Endothelial cell of coronary artery (primary cell): Measurements from ENCODE around the gene ATP1A2. TPM values are rescaled to one million over a fixed set of nuclear protein-coding genes. Genes with fewer than 3 reads are reported as not detected.

Experiments
- total RNA-seq: library from RNA; depleted of rRNA; stranded (reverse); fragments of >200 nt; gene quantifications from 2 replicates; pipeline ENCODE4 v1.2.3, GENCODE V29; 2014

Gene ATP1A2
- under 0.01 TPM in 1 of 2 replicates, not detected in the other for total RNA-seq

DNA sequence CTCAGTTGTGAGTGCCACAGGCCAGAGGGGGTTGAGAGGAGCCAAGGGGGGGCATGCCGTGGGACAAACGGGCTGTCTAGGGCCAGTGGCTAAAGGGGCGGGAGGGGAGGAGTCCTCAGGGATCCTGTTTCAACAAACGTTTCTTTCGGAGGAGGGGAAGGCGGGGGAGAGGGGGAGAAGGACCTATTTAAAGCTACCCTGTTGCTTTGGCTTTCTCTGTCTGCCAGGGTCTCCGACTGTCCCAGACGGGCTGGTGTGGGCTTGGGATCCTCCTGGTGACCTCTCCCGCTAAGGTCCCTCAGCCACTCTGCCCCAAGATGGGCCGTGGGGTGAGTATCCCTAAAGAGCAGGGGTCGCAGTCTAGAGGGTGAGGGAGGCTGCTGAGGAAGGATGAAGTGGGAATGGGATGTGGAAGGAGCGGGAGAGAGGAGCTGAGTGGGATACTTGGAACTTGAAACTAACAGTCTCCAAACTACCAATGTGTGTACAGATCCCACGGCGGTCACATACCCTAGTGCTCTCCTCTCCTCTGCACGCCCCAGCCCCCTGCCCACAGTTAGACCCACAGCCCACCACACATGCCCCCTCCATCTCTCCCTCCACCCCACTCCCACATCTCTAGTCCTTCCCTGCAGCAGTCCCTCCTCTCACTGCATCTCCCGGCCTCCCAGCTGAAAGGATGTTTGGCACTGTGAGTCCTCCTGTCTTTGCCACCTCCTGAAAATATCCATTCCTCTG is at the start of gene ATP1A2:
ATP1A2 (plus strand) TSS at position 215 of the 738 bp plus-strand sequence; CDS start at position 318, 103 bp downstream.

DNA sequence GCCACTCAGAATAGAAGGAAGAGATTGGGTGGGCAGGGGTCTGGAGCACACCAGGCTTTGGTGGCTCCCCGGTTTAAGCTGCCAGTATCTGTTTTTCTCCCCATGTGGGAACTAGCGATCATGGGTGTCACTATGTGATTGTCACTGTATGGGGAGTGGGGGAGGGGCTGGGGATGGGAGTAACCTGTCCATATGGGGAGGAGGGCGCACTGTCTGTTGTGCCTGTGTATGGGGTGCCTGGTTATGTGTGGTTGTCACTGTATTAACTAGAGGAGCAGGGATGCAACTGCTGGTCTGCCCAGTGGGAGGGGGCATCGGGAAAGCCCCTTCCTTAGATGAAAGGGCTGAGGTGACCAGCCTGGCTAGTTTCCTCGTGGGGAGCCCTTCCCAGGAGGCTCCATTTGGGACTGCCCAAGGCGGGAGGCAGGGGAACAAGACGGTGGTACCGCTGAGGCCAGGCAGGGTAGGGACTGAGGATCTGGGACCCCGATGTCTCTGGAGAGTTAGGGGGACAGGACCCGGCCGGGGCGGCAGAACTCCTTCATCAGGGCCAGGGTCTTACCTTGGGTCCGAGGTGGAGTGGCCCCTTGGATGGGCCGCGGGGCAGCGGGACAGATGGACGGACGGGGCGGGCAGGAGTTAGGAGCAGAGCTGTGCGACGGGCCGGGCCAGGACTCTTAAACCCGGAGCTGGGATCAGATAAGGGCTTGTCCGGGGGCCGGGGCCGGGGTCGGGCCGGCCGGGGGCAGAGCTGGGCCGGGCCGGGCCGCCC is 45.9 kb upstream of the ATP1A2 start, which contains the start of gene KCNJ10:
KCNJ10 (minus strand) TSS at position 701 of the 772 bp plus-strand sequence. CDS start 27,628 bp downstream, outside the sequence.

DNA sequence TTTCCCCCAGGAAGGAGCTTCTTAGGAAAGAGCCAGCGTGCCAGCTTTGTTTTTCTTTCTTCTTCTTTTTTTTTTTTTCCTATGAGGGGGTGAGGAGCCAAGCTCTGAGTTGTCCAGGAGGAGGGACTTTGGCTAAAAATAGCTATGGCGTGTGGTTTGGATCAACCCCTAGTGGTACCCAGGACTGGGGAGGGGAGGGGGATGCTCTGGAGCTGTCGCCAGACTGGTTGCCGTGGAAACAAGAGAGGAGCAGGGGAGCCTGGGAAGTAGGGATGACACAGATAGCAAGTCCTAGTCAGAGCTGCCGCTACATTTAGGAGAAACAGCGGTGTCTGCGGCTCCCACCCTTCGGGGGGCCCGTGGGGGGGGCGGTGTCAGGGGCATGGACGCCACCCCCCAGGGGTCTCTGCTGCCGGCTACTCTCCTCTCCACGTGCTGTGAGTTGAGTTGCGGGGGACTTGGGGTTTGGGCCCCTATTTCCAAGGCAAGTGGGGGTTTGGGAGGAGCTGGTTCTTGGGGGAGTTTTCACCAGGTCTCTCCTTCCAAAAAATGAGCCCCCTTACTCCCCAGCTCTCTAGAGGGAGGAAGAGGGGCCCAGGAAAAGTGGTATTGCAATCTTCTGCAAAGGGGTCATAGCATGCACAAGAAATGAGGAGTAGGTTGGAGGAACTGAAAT is 34.2 kb upstream of the ATP1A2 start, which contains the start of gene KCNJ9:
KCNJ9 (plus strand) TSS at position 278 of the 676 bp plus-strand sequence. CDS start 2,493 bp downstream, outside the sequence.

DNA sequence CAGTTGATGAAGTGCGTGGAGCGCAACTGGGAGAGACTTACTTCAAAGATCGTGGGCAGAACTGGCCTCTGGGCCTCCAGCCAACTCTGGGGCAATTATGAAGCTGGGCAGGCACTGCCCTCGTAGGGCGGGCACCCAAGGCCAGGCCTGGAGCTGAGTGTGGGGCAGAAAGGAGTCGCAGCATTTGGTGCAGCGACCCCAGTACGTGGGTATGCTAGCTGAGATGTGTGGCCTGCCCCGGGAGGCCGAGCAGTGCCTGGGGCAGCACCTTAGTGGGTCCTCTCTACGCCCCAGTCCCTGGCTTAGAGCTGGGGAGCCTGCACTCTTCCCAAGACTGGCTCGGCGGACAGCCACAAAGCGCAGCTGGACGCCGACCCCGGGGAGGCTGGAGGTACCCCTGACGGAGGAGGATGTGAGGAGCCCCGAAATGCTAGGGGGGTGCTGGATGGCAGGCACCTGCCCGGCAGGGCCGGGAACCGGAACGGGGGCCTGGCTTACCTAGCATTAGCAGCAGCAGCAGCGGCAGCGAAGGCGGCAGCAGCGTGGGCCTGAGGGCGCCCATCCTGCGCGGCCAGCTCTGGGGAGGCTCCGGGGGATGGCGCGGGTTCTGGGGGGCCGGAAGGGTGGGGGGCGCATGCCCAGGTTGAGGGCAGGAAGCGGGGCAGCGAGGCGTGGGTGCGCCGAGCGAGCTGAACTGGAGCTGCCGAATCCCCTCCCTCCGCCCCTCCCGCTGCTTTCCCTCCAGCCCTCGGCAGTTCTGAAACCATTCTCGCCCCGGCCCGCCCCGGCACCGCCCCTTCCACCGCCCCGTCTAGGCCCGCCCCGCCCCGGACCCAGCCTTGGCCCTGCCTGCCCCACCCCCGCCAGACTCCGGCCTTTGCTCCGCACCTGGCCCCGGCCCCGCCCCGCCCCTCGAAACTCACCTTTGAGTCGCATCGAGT is 17.4 kb upstream of the ATP1A2 start, which contains the start of gene IGSF8:
IGSF8 (minus strand) TSS at position 709 of the 941 bp plus-strand sequence; CDS start at position 562, 147 bp downstream.

DNA sequence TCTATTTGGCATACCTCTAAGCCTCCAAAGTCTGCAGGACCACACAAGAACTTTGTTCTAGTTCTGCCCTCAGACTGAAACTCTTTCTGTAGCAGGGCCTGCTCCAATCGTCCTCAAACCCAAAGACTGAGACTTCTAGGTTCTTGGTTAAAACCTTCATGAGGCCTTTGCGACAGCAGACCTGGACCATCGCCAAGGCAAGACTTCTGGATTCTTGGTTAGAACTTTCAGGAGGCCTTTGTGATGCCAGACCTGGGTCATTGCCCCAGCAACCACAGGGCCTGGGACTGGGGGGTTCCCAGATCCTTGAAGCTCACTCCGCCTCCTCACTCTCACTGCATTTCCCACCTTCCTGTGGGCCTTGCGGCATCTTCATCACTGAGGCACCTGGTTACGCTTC is 35.7 kb downstream of the ATP1A2 start, which contains the start of gene ATP1A4:
ATP1A4 (plus strand) TSS at position 301 of the 400 bp plus-strand sequence. CDS start 438 bp downstream, outside the sequence.

DNA sequence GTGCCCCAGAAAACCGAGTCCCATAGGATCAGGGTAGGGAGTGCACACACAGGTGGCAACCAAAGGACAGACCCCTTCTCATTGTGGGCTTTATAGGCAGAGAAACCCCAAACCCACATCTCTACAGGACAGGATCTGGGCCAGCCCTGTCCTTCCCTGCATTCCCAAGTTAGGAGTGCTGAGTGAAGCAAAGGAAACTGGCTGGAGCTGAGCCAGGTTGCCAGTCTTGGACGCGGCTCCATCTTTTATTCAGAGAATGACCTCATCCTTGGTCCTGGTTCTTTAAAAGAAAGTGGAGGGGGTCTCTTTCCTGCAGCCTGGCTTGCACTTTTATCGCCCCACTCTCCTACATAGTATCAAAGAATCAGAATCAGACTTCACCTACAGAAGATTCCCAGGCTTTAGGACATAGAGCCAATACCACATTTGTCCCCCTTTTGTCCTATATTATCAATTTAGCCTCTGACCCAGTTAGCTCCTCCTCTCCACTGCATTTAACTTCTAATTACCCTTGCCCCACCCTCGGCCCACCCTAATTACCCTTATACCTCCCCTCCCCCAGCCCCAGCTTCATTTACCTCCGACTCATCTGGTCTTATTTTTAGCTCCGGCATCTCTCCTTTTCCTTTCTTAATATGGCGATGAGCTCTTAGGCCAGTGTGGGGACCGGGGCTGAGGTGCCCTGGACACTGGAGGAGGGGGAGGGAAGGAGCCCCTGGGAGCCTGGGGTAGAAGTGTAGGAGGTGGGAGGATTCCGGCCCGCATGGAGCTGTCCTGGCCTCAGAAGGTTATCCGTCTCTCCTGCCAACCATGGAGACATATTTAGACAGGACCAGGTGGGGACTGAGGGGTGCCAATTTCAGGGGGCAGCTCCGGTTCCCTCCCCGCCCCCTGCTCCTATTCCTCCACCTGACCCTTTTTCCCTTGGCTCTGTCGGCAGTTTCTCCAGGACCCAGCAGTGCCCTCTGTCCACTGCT is 74.4 kb downstream of the ATP1A2 start, which contains the start of gene CASQ1:
CASQ1 (plus strand) TSS at position 927 of the 977 bp plus-strand sequence. CDS start 177 bp downstream, outside the sequence.

Other genes starting within 250 kb of the ATP1A2 start
- 0.94 and 1.5 TPM in 2 replicates for gene CFAP45, start 215.6 kb upstream of the ATP1A2 start, total RNA-seq
- gene TAGLN2, start 190.3 kb upstream of the ATP1A2 start, total RNA-seq = 488 and 511 TPM in 2 replicates
- under 0.01 TPM in 2 replicates for gene IGSF9, start 170.1 kb upstream of the ATP1A2 start, total RNA-seq
- not detected in 2 replicates for gene SLAMF9, start 161.5 kb upstream of the ATP1A2 start, total RNA-seq
- 2.9 and 3.1 TPM in 2 replicates for gene PIGM, start 83.8 kb upstream of the ATP1A2 start, total RNA-seq
- gene KCNJ10, start 45.6 kb upstream of the ATP1A2 start, total RNA-seq = not detected in 2 replicates
- not detected in 2 replicates for gene KCNJ9, start 34.2 kb upstream of the ATP1A2 start, total RNA-seq
- 7.2 and 14.9 TPM in 2 replicates for gene IGSF8, start 17.1 kb upstream of the ATP1A2 start, total RNA-seq
- not detected in 2 replicates for gene ATP1A4, start 35.8 kb downstream of the ATP1A2 start, total RNA-seq
- 0.18 TPM in 1 of 2 replicates, not detected in the other for gene CASQ1, start 74.8 kb downstream of the ATP1A2 start, total RNA-seq
- gene PEA15, start 89.6 kb downstream of the ATP1A2 start, total RNA-seq = 73.2 and 113 TPM in 2 replicates
- gene DCAF8, start 146.8 kb downstream of the ATP1A2 start, total RNA-seq = 66.8 and 80.9 TPM in 2 replicates
- gene PEX19, start 169.4 kb downstream of the ATP1A2 start, total RNA-seq = 20.0 and 21.6 TPM in 2 replicates
- gene COPA, start 227.5 kb downstream of the ATP1A2 start, total RNA-seq = 295 and 307 TPM in 2 replicates
- 54.8 and 91.4 TPM in 2 replicates for gene NCSTN, start 227.6 kb downstream of the ATP1A2 start, total RNA-seq